Ishikawa (cell line): ENCODE results near the gene RBP3.

Experiments
- CEBPB ChIP-seq: IDR thresholded peaks from 2 replicates; pipeline ENCODE4 v1.6.1; 2012
- CREB1 ChIP-seq: IDR thresholded peaks from 2 replicates; pipeline ENCODE4 v1.6.1; 2012; ENCODE audit warnings: low read depth
- EGR1 ChIP-seq: IDR thresholded peaks from 2 replicates; pipeline ENCODE4 v1.6.1; 2012
- RAD21 ChIP-seq: IDR thresholded peaks from 2 replicates; pipeline ENCODE4 v1.6.1; 2012; ENCODE audit warnings: low read depth
- REST ChIP-seq: IDR thresholded peaks from 2 replicates; pipeline ENCODE4 v1.6.1; 2012; ENCODE audit warnings: low read depth, mild to moderate bottlenecking
- TAF1 ChIP-seq: IDR thresholded peaks from 2 replicates; pipeline ENCODE4 v1.6.1; 2012; ENCODE audit warnings: low read depth, mild to moderate bottlenecking
- TEAD4 ChIP-seq: IDR thresholded peaks from 2 replicates; pipeline ENCODE4 v1.6.1; 2012
- USF1 ChIP-seq: IDR thresholded peaks from 2 replicates; pipeline ENCODE4 v1.6.1; 2012

DNA sequence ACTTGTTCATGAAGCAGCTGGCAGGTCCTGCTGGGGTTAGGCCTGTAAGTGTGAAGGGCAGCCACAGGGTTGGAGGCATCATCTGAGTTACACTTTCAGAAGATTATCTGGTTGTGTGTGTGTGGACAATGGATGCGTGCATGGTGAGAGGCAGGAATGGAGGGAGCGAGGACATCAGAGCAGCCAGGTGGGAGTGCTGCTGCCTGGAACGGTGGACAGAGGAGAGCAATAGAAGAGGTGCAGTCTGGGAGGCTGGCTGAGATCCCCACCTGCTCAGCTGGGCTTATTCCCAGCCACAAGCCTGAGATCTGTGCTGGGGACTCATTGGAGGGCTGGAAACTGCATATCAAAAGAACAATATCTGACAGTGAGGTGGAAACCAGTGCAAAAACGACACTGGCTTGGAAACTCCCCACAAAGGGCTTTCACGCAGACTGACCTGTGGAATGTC, 18.0 kb downstream of the RBP3 start:
- TF ChIP-seq RAD21 (no peak), REST (no peak), EGR1 (no peak), CEBPB (no peak), USF1 (no peak), TAF1 (no peak), TEAD4 (no peak), CREB1 (no peak)
